ENCODE data around the gene ASXL3.

Gene ASXL3

GRCh38 chr18:33652635-33653034 is 74.6 kb downstream of the ASXL3 start:
- H4K91ac ChIP-seq (ENCODE audit: low read length), result no peak overlapping the region
- H4K8ac ChIP-seq (ENCODE audit: low read length), result no peak overlapping the region
- H3K79me1 ChIP-seq (replicated peaks; ENCODE audit: low read length, poor library complexity, severe bottlenecking), result no peaks in the 10 kb centered on the region
- no peak overlapping the region for H3K23ac ChIP-seq (ENCODE audit: low read length in 2 of 2)
- H3K4me1 ChIP-seq (ENCODE audit: control insufficient read depth, insufficient read depth, low read depth, low read length), result no peaks in the 10 kb centered on the region
- H3K9ac ChIP-seq (ENCODE audit: low read length), result no peak overlapping the region
- H2BK12ac ChIP-seq (ENCODE audit: low read length in 2 of 2), result no peak overlapping the region
- no peak overlapping the region for H3K27ac ChIP-seq (ENCODE audit: low read length, poor library complexity, severe bottlenecking)
- H3K4ac ChIP-seq (ENCODE audit: low read depth in 1 of 2, low read length in 2 of 2), result no peak overlapping the region
- H2AFZ ChIP-seq (ENCODE audit: low read depth, low read length), result no peak overlapping the region
- no peak overlapping the region for H3K14ac ChIP-seq (ENCODE audit: low read length in 2 of 2)
- no peak overlapping the region for H3K18ac ChIP-seq (ENCODE audit: low read depth in 1 of 2, low read length in 2 of 2)
- no peak overlapping the region for H2BK120ac ChIP-seq (ENCODE audit: low read depth, low read length)
- H3K4me2 ChIP-seq (ENCODE audit: low read length, poor library complexity, severe bottlenecking), result no peak overlapping the region
- no peaks in the 10 kb centered on the region for H3K9me3 ChIP-seq (ENCODE audit: control insufficient read depth, low read length)
- no peak for DNase-seq
- WGBS, result 56% methylated on average over 1 of the region's 1 CpG
- H2BK15ac ChIP-seq (ENCODE audit: low read depth, poor library complexity, severe bottlenecking), result no peak overlapping the region
- H3K36me3 ChIP-seq (ENCODE audit: control insufficient read depth in 1 of 2, insufficient read depth in 2 of 2, low read depth in 1 of 2, low read length in 2 of 2), result no peaks in the 10 kb centered on the region
- no peak overlapping the region for H2AK5ac ChIP-seq (ENCODE audit: low read length, severe bottlenecking)
- H3K27me3 ChIP-seq (ENCODE audit: control insufficient read depth in 1 of 2, insufficient read depth in 1 of 2, low read length in 2 of 2), result no peaks in the 10 kb centered on the region
- no peak overlapping the region for H2BK5ac ChIP-seq (ENCODE audit: low read depth, low read length, poor library complexity, severe bottlenecking)
- no peak overlapping the region for H3K4me3 ChIP-seq (ENCODE audit: insufficient read depth in 1 of 2, low read depth in 1 of 2, low read length in 2 of 2)

GRCh38 chr18:33653231-33653630 is 75.2 kb downstream of the ASXL3 start:
- Histone ChIP-seq H3K27ac (ENCODE audit: low read length, poor library complexity, severe bottlenecking) (no peak overlapping the region), H3K9me3 (ENCODE audit: control insufficient read depth, low read length) (no peaks in the 10 kb centered on the region), H3K79me1 (replicated peaks; ENCODE audit: low read length, poor library complexity, severe bottlenecking) (no peaks in the 10 kb centered on the region), H3K4me3 (ENCODE audit: insufficient read depth in 1 of 2, low read depth in 1 of 2, low read length in 2 of 2) (no peak overlapping the region), H2BK12ac (ENCODE audit: low read length in 2 of 2) (no peak overlapping the region), H3K27me3 (ENCODE audit: control insufficient read depth in 1 of 2, insufficient read depth in 1 of 2, low read length in 2 of 2) (no peaks in the 10 kb centered on the region), H3K36me3 (ENCODE audit: control insufficient read depth in 1 of 2, insufficient read depth in 2 of 2, low read depth in 1 of 2, low read length in 2 of 2) (no peaks in the 10 kb centered on the region), H3K4me2 (ENCODE audit: low read length, poor library complexity, severe bottlenecking) (no peak overlapping the region), H2BK15ac (ENCODE audit: low read depth, poor library complexity, severe bottlenecking) (no peak overlapping the region), H2AK5ac (ENCODE audit: low read length, severe bottlenecking) (no peak overlapping the region), H3K18ac (ENCODE audit: low read depth in 1 of 2, low read length in 2 of 2) (no peak overlapping the region), H3K4ac (ENCODE audit: low read depth in 1 of 2, low read length in 2 of 2) (no peak overlapping the region), H3K14ac (ENCODE audit: low read length in 2 of 2) (no peak overlapping the region), H2AFZ (ENCODE audit: low read depth, low read length) (no peak overlapping the region), H3K23ac (ENCODE audit: low read length in 2 of 2) (no peak overlapping the region), H3K9ac (ENCODE audit: low read length) (no peak overlapping the region), H2BK120ac (ENCODE audit: low read depth, low read length) (no peak overlapping the region), H4K8ac (ENCODE audit: low read length) (no peak overlapping the region), H3K4me1 (ENCODE audit: control insufficient read depth, insufficient read depth, low read depth, low read length) (no peaks in the 10 kb centered on the region), H4K91ac (ENCODE audit: low read length) (no peak overlapping the region), H2BK5ac (ENCODE audit: low read depth, low read length, poor library complexity, severe bottlenecking) (no peak overlapping the region)
- no peak for DNase-seq
- 98% methylated on average over 3 of the region's 3 CpGs for WGBS

GRCh38 chr18:33656889-33657448 is 79.0 kb downstream of the ASXL3 start:
- Histone ChIP-seq H3K79me1 (replicated peaks; ENCODE audit: low read length, poor library complexity, severe bottlenecking) (no peaks in the 10 kb centered on the region), H3K27me3 (ENCODE audit: control insufficient read depth in 1 of 2, insufficient read depth in 1 of 2, low read length in 2 of 2) (no peaks in the 10 kb centered on the region), H2BK5ac (ENCODE audit: low read depth, low read length, poor library complexity, severe bottlenecking) (no peak overlapping the region), H3K18ac (ENCODE audit: low read depth in 1 of 2, low read length in 2 of 2) (no peak overlapping the region), H3K4me3 (ENCODE audit: insufficient read depth in 1 of 2, low read depth in 1 of 2, low read length in 2 of 2) (no peak overlapping the region), H2AFZ (ENCODE audit: low read depth, low read length) (no peak overlapping the region), H4K91ac (ENCODE audit: low read length) (no peak overlapping the region), H3K14ac (ENCODE audit: low read length in 2 of 2) (no peak overlapping the region), H3K36me3 (ENCODE audit: control insufficient read depth in 1 of 2, insufficient read depth in 2 of 2, low read depth in 1 of 2, low read length in 2 of 2) (no peaks in the 10 kb centered on the region), H2BK120ac (ENCODE audit: low read depth, low read length) (no peak overlapping the region), H3K27ac (ENCODE audit: low read length, poor library complexity, severe bottlenecking) (no peak overlapping the region), H3K9ac (ENCODE audit: low read length) (no peak overlapping the region), H2BK15ac (ENCODE audit: low read depth, poor library complexity, severe bottlenecking) (no peak overlapping the region), H3K4me2 (ENCODE audit: low read length, poor library complexity, severe bottlenecking) (no peak overlapping the region), H4K8ac (ENCODE audit: low read length) (no peak overlapping the region), H3K23ac (ENCODE audit: low read length in 2 of 2) (no peak overlapping the region), H2BK12ac (ENCODE audit: low read length in 2 of 2) (no peak overlapping the region), H3K4ac (ENCODE audit: low read depth in 1 of 2, low read length in 2 of 2) (no peak overlapping the region), H3K9me3 (ENCODE audit: control insufficient read depth, low read length) (no peaks in the 10 kb centered on the region), H3K4me1 (ENCODE audit: control insufficient read depth, insufficient read depth, low read depth, low read length) (no peaks in the 10 kb centered on the region), H2AK5ac (ENCODE audit: low read length, severe bottlenecking) (no peak overlapping the region)
- 68% methylated on average over 2 of the region's 2 CpGs for WGBS
- DNase-seq, result no peak

GRCh38 chr18:33660696-33661310 is 82.8 kb downstream of the ASXL3 start:
- Histone ChIP-seq H2BK5ac (ENCODE audit: low read depth, low read length, poor library complexity, severe bottlenecking) (no peak overlapping the region), H2BK120ac (ENCODE audit: low read depth, low read length) (no peak overlapping the region), H2AK5ac (ENCODE audit: low read length, severe bottlenecking) (no peak overlapping the region), H3K23ac (ENCODE audit: low read length in 2 of 2) (no peak overlapping the region), H3K18ac (ENCODE audit: low read depth in 1 of 2, low read length in 2 of 2) (no peak overlapping the region), H2BK15ac (ENCODE audit: low read depth, poor library complexity, severe bottlenecking) (no peak overlapping the region), H3K4me2 (ENCODE audit: low read length, poor library complexity, severe bottlenecking) (no peak overlapping the region), H3K79me1 (replicated peaks; ENCODE audit: low read length, poor library complexity, severe bottlenecking) (no peaks in the 10 kb centered on the region), H3K9me3 (ENCODE audit: control insufficient read depth, low read length) (no peaks in the 10 kb centered on the region), H3K9ac (ENCODE audit: low read length) (no peak overlapping the region), H4K91ac (ENCODE audit: low read length) (no peak overlapping the region), H3K4me1 (ENCODE audit: control insufficient read depth, insufficient read depth, low read depth, low read length) (no peaks in the 10 kb centered on the region), H2BK12ac (ENCODE audit: low read length in 2 of 2) (no peak overlapping the region), H2AFZ (ENCODE audit: low read depth, low read length) (no peak overlapping the region), H3K36me3 (ENCODE audit: control insufficient read depth in 1 of 2, insufficient read depth in 2 of 2, low read depth in 1 of 2, low read length in 2 of 2) (no peaks in the 10 kb centered on the region), H3K14ac (ENCODE audit: low read length in 2 of 2) (no peak overlapping the region), H3K27ac (ENCODE audit: low read length, poor library complexity, severe bottlenecking) (no peak overlapping the region), H3K4ac (ENCODE audit: low read depth in 1 of 2, low read length in 2 of 2) (no peak overlapping the region), H4K8ac (ENCODE audit: low read length) (no peak overlapping the region), H3K27me3 (ENCODE audit: control insufficient read depth in 1 of 2, insufficient read depth in 1 of 2, low read length in 2 of 2) (no peaks in the 10 kb centered on the region), H3K4me3 (ENCODE audit: insufficient read depth in 1 of 2, low read depth in 1 of 2, low read length in 2 of 2) (no peak overlapping the region)
- WGBS, result 80% methylated on average over 1 of the region's 2 CpGs
- no peak for DNase-seq

Data from mesenchymal stem cell (in vitro differentiated cells and primary cell).